ENCODE data around the gene APOA5.
"Not testable (repeated sequence)": the region's sequence is repeated elsewhere in the genome, so short reads cannot be mapped to it uniquely, and the experiment has no call there.

Gene APOA5

GRCh38 chr11:116772443-116773202 is 19.1 kb downstream of the APOA5 start, which contains the start of gene BUD13:
BUD13 (minus strand) TSS chr11:116772987; CDS start chr11:116772964, 23 bp downstream.
- peak; percentile 92 for DNase-seq

GRCh38 chr11:116771935-116772334 is 19.7 kb downstream of the APOA5 start:
- DNase-seq = no peak

GRCh38 chr11:116762132-116762531 is 29.5 kb downstream of the APOA5 start:
- DNase-seq = no peak

GRCh38 chr11:116756044-116756443 is 35.6 kb downstream of the APOA5 start:
- DNase-seq = not testable (repeated sequence)

GRCh38 chr11:116750070-116750718 is 41.5 kb downstream of the APOA5 start:
- peak; percentile 29 for DNase-seq

GRCh38 chr11:116742104-116742503 is 49.6 kb downstream of the APOA5 start:
- DNase-seq = no peak

GRCh38 chr11:116740741-116741140 is 50.9 kb downstream of the APOA5 start:
- DNase-seq = no peak
